HG03575 (cell line): ENCODE results near the gene TMEM229A.
"Not testable (repeated sequence)": the region's sequence is repeated elsewhere in the genome, so short reads cannot be mapped to it uniquely, and the experiment has no call there.

Experiments used
- ATAC-seq: cut with Tn5 transposase; IDR thresholded peaks from one replicate; pipeline ENCODE4 v1.9.1; 2021; ENCODE audit not compliant: unreplicated experiment, insufficient number of reproducible peaks, low FRiP score; ENCODE audit errors: extremely low read depth

TMEM229A gene

DNA sequence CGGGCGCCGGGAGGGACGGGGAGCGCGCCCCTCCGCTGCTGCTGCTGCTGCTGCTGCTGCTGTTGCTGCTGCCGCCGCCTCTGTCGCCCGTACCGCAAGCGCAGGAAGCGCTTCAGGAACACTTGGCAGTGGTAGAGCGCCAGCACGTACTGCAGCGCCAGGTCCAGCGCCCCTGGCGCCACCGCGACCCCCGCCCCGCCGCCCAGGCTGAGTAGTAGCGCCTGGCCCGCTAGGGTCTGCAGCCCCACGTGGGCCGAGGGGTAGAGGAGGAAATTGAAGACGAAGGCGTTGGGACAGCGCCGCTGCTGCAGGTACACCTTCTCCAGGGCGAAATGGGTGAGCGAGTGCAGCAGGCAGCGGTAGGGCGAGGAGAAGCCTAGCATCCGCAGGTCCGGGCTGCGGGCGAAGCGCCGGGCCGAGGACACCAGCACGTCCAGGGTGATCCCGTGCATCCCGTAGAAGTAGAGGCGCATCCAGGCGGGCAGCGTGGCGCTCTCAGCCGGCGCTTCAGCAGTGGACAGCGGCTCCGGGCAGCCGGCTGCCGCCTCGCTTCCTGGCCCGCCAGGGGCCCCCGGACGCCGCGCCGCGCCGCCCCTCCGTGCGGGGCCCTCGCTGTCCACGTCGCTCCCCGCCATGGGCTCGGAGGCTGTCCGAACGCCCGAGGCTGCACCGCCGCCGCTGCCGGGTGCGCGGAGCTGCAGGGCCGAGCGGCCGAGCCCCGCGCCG is at the start of gene TMEM229A:
Gene TMEM229A, minus strand, starts transcription at position 699 of the 726 bp plus-strand sequence. Its CDS starts 64 bp downstream, at position 635.
- no peak for ATAC-seq

DNA sequence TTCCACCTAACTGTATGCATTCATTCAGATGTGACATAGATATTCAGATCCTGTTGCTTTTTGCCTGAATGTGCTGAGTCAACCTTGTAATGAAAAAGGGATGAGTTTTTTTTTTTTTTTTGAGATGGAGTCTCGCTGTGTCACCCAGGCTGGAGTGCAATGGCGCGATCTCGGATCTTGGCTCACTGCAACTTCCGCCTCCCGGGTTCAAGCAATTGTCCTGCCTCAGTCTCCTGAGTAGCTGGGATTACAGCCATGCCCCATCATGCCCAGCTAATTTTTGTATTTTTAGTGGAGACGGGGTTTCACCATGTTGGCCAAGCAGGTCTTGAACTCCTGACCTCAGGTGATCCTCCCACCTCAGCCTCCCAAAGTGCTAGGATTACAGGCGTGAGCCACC is 49.4 kb upstream of the TMEM229A start:
- not testable (repeated sequence) for ATAC-seq

DNA sequence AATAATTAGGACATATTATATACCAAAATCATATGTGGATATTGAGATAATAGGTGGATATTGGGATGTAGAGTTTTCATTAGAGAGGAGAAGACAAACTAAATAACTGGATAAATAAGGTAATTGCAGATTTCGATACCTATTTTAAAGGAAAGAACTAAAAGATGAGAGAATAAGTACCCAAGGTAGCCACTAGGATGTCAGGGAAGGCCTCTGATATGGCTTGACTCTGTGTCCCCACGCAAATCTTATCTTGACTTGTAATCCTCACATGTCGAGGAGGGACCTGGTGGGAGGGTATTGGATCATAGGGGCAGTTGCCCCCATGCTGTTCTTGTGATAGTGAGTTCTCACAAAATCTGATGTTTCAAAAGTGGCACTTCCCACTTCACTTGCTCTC is 44.7 kb upstream of the TMEM229A start:
- ATAC-seq = no peak

DNA sequence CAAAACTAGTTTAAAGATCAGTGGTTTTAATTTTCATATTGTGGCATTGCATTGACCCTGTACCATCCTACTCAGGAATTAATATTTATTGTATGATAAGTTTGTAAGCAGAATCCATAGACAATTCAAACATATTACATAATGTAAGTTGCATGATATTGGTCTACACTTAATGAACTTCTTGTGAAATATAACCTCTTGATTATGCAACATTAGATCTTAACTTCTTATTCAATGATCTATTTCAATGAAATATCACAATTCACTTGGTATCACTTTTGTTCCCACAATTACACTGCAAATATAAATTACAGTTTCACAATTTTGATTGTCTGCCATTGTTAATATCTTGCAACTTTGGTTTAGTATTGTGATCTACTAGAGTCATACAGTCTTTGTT is 44.0 kb upstream of the TMEM229A start:
- ATAC-seq = no peak

DNA sequence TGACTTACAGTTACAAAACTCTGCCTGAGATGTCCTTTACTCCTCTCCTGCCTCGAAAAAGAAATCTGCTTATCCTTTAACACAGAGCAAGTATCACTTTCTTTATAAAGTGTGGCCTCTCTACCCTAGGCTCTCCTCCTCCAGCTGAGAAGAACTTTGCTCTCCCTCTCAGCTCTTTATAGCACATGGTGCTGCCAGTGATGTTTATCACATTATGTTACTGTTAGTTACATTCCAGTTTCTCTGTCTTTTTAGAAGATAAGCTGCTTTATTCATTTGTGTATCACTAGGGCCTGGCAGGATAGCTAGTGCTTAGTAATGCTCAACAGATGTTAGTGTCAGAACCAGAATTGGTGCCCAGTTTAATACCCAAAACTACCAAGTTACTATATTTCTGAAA is 41.1 kb upstream of the TMEM229A start:
- ATAC-seq = no peak

DNA sequence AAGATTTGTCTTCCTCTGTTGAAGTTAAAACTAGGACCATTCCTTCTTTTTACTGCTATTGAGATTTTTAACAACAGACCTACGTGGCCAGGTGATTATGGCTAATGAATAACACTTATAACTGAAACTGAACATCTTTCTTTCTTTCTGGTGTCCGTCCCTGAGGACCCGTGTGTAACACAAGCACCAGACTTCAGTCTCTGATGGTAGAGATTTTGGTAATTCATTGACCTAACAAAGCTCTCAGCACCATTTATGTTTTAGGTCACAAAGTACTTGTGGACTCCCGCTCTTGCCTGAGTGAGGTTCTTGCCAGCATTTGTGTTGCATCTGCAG is 40.4 kb upstream of the TMEM229A start:
- no peak for ATAC-seq

DNA sequence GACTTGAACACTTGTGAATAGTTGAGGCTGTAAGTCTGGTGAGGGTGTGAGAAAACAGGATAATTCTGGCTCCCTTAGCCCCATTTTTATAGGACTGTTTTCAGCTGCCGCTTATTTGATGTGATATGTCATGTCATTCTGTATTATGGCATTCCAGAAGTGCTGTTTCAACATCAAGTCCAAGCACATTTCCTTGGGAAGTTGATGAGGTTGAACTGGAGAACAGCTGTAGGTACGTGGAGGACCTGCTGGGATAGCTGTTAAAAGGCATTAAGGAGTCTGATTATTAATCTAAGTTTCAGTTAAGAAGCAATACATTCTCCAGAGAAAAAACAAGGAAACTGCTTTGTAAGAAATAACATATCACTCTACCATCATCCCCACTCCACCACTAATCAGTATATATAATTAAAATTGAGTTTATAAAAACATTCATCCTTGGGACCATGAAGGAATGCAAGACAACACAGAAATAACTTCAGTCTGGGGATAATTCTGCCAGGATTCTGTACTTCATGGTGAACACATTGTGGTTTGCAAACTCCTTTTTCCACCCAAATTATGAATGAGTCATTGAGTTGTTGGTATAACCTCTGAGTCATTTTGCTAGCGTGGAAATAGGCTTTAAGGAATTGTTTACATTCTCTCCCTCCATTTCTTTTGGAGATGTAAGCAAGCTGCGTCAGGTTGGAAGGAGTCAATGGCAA is 39.9 kb upstream of the TMEM229A start:
- no peak for ATAC-seq

DNA sequence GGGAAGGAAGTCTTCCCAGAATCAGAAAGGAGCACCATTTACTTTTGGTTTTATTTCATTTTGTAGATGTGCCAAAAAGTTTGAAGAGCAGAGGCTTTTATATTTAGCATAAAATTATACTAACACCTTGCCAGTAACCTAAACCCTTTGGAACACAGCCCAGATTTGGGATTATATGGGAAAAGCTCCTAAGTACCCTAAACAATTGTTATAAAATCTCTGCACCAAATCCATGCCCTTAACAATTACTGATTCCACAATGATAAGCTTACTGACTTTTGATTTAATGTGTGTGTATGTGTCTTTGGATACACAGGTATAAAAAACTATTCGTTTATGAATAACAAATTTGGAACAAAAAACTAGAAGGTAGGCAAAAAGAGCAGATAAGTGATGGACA is 39.0 kb upstream of the TMEM229A start:
- no peak for ATAC-seq

DNA sequence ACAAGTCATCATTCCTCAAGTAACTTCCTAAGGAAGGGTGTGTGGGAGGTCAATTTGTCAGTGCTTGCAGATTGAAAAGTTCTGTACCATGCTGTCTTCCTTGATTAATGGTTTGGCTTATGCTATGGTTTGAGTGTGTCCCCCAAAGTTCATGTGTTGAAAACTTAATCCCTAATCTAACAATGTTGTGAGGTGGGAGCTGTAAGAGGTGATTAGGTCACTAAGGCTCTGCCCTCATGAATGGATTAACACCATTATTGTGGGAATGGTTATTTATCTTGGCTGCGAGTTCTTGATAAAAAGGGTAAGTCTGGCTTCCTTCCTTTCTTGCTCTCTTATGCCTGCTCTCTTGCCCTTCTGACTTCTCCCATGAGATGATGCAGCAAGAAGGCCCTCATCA is 29.3 kb upstream of the TMEM229A start:
- ATAC-seq = no peak

DNA sequence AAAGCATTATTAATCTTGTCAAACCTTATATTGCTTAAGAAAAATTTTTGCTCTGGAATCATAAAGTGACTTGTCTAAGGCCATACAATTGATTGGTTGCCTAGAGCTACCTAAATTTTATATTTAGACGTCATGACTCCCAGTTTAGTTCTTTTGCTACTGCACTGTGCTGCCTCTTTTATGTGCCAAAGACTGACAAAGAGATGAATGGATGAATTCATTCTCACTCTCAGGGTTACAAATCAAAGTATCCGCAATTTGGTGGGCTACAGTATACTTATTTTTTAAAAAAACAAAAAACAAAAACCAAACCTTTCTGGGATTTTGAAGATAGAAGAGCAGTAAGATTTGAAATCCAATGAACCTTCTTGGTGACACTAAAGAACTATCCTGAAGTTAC is 27.7 kb upstream of the TMEM229A start:
- ATAC-seq = no peak

DNA sequence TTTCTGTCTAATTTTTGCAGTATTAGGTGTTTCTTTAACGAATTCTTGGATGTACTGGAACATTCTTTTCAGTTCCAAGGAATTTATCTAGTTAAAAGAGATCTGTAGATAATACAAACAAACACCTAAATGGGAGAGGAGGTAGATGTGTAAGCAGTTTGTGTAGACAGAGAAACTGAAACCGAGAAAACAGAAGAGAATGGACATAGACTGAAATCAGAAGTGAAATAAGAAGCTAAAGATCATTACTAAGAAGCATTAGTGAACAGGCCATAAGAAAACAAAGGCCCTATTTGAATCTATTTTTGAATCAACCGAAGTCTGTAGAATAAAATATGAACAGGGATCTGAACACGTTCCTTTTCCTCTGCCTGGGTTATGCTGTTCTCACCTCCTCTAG is 26.5 kb upstream of the TMEM229A start:
- ATAC-seq = peak; percentile 100

DNA sequence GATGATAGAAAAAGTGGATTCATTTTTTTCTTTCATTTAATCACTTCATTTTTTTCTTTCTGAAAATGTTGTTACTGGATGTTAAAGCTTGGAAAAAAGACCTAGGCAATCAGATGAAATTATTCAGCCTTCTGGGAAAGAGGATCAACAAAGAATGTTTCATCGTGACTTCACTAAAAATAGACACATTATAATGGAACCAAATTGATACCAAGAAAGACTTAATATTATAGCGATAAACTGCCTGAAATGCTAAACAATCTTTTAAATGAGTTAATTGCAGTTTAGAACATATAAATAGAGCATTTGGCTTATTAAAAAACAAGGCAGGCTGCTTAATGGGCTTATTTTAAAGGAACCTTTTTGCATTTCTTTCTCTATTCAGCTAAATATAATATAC is 25.6 kb upstream of the TMEM229A start:
- ATAC-seq = no peak

DNA sequence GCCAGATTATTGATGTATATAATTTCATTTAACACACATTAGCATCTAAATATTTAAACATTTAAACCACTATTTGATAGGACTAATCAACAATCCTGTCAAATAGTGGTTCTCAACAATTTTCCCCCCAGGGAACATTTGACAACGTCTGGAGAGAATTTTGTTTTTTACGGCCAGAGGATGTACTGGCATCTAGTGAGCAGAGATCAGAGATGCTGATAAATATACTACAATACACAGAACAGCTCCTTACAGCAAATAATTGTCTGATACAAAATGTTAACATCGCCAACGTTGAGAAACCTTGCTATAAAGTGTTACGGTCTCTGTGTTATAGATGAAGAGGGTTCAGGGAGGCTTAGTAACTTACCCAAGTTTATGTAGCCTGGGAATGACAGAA is 25.0 kb upstream of the TMEM229A start:
- ATAC-seq = no peak

DNA sequence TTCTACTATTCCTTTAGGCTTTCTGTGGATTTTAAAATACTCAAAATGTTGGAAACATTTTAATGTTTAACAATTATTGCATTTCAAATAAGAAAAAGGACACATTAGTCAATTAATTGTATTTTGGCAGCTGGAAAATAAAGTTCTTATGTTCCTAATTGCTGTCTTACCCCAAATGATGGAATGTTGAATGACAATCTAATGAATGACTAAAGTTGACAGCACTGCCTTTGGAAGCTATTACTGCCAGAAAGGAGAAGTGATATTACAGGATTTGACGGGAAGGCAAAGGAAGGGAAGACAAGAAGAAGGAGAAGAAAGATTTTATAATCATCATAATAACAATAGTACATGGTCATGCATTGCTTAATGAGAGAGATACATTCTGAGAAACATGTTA is 23.4 kb upstream of the TMEM229A start:
- ATAC-seq = no peak

DNA sequence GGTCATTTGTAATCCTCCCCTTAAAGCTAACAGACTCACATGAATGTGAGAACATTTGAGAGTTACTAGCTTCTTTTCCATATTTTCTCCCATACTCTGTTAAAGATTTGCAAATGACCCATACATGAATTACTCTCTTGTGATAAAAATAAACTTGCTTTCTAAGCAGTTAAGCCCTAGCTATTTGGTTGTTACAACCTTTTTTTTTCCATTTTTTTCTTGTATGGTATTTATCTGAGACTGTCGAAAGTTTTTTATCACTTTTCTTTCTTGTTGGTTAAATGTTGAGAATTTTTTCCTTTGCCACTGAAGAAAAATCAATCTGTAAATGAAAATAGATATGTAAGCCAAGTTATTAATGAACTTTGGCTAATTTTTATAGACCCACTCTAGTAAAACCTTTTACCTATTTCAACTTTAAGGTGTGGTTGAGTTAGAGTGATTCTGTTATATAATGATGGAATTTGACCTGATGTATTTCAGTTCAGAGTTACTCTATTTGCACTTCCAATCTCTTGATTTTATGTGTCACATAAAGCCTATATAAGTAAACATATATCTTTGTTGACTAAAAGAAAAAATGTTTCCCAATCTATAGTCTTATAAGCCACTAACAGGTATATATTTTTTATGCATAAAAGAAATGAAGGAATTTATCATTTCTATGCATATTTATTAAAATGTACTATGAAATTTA is 19.0 kb upstream of the TMEM229A start:
- ATAC-seq = no peak

DNA sequence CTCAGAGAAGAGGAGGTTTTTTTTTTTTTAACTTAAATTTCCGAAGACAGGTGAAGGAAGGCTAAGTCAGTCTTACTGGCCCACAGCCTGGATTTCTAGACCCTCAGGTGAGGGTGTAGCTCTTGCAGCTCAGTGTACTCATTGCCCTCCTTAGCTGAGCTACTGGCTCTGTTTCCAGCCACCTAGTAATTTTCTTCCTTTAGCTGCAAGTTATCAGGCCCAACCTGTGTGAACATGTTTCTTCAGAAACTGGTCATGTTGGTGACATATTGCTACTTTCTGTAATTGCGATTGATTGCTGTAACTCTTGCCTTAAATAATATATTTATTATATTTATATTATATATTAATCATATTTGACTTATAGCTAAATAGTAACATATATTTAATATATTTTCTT is 10.0 kb upstream of the TMEM229A start:
- ATAC-seq = no peak

DNA sequence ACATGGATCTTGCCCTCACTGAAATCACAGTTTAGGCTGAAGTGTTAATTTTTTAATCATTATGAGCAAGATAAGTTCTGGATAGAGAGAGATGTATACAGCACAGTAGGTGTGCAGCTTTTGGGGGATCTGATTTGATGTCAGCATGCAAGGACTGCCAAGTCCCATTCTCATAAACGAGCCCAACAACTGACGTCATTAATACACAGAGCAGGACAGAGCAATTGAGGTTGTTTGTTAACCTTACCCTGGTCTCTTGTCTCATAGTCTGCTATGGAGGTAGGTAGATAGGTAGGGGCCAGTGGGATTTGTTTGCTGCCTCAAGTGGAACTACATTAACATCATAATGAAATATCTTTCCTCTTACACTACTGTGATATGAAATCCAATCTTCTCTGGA is 8.6 kb upstream of the TMEM229A start:
- no peak for ATAC-seq

DNA sequence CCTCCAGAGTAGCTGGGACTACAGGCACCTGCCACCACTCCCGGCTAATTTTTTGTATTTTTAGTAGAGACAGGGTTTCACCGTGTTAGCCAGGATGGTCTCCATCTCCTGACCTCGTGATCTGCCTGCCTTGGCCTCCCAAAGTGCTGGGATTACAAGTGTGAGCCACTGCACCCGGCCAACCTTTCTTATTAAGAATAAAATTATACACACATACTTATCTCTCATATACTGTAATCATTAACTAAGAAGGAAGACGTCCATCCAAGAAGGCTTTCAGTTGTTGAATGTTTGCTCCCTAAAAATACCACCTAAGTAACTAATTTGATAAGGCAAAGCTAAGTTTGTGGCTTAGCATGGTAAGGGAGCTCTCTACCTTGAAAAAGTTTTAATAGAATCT is 5.0 kb upstream of the TMEM229A start:
- ATAC-seq = not testable (repeated sequence)

DNA sequence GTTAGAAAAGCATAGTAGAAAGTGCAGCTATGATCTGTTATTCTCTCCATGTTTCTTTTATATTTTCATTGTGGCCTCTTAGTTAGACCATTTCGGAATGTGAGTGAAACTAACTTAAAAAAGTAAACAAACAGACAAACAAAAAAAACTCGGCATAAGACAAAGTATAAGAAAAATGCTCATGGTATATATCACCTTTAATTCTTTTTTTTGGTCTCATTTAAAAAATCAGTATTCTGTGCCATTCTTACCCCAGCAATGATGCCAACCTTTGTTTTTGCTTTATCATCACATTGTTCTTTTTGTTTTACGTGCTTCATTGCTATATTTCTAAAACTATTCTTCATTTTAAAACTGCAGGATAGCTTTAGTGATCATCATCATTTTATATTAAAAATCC is 2.8 kb upstream of the TMEM229A start:
- no peak for ATAC-seq

DNA sequence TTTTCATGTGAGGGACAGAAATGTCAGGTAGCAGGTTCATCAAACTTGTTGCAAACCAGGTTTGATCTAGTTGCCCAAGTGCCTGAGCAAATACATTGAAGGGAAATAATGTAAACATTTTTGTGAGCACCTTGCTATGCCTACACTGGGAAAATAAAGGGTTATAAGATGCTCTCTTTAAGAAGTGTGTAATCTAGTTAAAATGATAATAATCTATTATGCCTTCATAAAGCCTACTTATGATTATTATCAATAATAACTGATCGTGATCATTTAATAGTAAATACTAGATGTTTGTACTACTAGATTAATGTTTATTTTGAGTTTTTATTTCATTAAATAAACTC is 1.9 kb upstream of the TMEM229A start:
- ATAC-seq = no peak
